ENCODE measurements around the gene EPHA1.

Gene EPHA1

DNA sequence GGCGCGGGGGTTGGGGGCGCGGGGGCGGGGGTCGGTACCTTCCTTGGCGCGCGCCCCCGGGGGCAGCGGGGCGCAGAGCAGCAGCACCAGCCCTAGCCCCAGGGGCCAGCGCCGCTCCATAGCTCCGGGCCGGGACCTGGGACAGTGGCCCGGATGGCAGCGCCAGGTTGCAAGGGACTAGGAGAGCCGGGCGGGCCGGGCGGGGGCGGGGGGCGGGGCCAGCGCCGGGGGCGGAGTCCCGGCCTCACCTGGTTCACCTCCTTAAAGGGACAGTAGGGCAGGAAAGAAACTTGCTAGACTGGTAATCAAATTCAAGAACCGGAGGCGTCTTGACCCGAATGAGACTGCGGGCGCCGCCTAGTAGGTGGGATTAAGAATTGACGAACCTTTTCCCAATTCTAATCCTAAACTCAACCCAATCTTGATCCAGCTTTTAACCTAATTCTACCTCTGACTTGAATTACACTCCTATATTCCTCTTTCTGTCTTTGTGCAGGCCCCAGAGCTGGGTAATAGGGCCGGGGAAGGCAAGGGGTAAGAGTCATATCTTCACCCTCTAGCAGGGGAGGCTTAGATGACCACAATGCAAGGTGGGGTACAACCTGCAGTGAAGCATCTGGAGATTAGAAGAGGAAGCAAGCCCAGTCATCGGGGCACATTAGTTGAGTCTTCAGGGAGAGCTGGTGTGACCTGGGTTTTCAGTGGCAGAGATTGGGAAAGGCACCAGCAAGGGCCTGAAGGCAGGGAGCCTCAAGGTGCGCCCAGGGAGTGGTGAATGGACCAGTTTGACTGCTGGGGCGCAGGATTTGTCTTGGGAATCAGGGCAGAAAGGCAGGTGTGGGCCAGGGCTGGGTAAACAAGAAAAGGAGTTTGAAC lies at the start of gene EPHA1:
Gene EPHA1 (minus strand): TSS at position 171 of the 876 bp plus-strand sequence. CDS start 51 bp downstream, at position 120.
- DNase-seq, result peak; percentile 42

- DNase-seq, result no peak
Observed at GRCh38 chr7:143458263-143458662, 49.6 kb upstream of the EPHA1 start.

GRCh38 chr7:143456992-143457793 lies 48.5 kb upstream of the EPHA1 start:
- DNase-seq, result no peak

GRCh38 chr7:143455942-143456341 lies 47.3 kb upstream of the EPHA1 start:
- no peak for DNase-seq

GRCh38 chr7:143455491-143455890 lies 46.8 kb upstream of the EPHA1 start:
- no peak for DNase-seq

DNA sequence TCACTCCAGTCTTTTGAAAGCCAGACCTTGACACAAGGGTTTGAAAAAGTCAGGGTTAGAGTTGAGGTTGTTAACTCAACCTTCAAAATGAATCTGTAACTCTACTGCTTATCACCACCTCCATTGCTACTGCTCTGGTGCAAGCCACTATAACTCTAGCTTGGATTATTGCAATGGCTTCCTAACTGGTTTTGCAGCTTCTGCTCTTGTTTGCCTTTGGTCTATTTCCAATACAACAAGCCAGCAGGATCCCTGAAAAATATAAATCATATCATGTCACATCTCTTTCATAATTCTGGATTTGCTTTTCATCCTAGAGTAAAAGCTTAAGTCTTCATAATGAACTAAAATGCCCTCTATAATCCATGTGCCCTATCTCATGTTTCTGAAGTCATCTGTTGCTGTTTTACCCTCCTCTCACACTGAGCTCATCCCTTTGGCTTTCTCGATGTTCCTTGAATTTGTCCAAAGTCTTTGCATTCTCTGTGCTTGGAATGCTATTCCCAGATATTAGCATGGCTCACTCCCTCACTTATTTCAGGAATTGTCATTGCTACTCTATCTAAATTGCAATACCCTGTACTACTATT lies 45.5 kb upstream of the EPHA1 start:
- no peak for DNase-seq

GRCh38 chr7:143452495-143452894 lies 43.8 kb upstream of the EPHA1 start:
- no peak for DNase-seq

GRCh38 chr7:143451746-143452145 lies 43.1 kb upstream of the EPHA1 start:
- no peak for DNase-seq

GRCh38 chr7:143451122-143451521 lies 42.5 kb upstream of the EPHA1 start:
- no peak for DNase-seq

GRCh38 chr7:143449793-143450192 lies 41.1 kb upstream of the EPHA1 start:
- DNase-seq, result no peak

GRCh38 chr7:143448429-143448828 lies 39.8 kb upstream of the EPHA1 start:
- no peak for DNase-seq

GRCh38 chr7:143447466-143447865 lies 38.8 kb upstream of the EPHA1 start:
- DNase-seq, result no peak

DNA sequence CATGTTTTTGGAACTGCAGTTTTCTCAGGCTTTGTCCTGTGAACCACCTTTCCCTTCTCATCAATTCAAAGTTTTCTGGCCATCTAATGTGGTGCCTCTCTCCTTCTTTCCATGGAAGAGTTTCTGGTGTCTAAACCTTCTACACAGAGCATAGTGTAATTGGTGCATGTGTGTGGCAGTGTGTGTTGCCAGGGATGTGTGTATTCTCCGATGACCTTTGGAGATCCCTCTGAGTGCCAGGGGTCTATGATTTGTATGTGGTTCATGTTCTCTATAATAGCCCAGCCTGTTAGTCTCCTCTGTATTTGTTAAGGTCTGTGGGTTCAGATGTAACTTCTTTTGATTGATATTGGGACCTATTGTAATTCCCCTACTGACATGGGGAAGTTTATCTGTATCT lies 36.1 kb upstream of the EPHA1 start:
- DNase-seq, result no peak

- DNase-seq, result no peak
Observed at GRCh38 chr7:143444063-143444782, 35.6 kb upstream of the EPHA1 start.

- DNase-seq, result no peak
Observed at GRCh38 chr7:143443153-143443552, 34.5 kb upstream of the EPHA1 start, which contains the start of gene TAS2R60. TAS2R60 (plus strand) TSS chr7:143443453; CDS start chr7:143443453, 0 bp downstream.

DNA sequence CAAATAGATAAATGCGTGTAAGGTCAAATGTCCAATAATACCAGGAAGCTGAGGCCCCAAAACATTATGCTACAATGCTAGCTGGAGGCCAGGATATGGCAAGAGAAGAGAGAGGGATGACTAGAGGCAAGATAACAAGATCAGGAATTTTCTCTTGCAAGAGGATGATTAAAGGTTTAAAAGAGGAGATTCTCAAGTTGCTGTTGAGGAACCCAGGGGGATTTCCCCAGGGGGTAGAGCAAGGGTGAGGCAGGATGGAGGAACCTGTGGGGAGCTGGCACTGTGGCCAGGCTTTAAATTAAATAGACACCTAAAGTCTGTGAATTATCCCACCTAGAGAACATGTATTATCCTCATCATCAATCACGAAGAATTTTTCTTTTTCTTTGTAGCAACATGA lies 31.2 kb upstream of the EPHA1 start:
- DNase-seq, result no peak

DNA sequence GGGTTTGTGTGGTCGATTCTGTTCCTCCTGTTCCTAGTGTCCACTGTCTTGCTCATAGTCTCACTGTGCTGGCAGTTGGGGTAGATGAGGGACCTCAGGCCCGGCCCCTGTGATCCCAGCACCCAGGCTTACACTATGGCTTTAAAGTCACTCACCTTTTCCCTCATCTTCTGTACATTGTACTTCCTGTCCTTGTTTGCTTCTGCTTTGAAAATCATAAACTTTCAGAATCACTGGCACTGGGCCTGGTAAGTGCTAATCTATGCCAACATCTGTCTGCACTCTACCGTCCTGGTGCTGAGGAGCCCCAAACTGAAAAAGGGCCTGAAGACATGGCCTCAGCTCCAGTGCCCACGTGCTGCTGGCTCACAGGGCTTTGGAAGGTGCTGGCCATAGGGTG lies 28.9 kb upstream of the EPHA1 start:
- no peak for DNase-seq

DNA sequence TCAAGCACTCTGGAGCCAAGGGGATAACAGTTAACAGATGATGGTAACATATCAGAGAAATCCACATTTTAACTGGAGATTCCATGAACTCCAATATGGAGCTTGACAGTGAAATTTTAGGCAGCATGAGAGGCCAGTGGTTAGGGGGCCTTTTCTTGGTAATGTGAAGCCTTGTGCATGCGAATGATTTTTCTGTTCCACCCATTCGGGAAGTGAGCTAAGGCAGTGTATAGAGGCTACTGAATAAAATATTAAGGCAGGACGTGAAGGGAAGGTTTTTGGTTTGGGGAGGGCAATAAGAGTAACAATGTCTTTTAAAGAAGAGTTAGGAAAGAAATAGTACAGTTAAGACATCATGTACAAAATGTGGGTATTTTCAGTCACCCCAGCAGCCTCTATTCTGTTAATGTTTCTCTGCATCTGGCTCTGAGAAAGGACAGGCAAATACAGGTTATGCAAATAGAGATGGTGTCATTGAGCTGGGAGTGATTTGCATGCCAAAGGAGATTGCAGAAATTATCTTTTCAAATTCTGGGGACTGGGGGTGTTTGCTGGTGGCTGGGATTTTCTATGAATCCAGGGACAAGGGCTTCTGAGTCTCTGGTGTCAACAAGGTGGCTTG lies 27.8 kb upstream of the EPHA1 start:
- DNase-seq, result no peak

- DNase-seq, result no peak
Observed at GRCh38 chr7:143435266-143435665, 26.6 kb upstream of the EPHA1 start.

- no peak for DNase-seq
Observed at GRCh38 chr7:143434660-143435059, 26.0 kb upstream of the EPHA1 start.

DNA sequence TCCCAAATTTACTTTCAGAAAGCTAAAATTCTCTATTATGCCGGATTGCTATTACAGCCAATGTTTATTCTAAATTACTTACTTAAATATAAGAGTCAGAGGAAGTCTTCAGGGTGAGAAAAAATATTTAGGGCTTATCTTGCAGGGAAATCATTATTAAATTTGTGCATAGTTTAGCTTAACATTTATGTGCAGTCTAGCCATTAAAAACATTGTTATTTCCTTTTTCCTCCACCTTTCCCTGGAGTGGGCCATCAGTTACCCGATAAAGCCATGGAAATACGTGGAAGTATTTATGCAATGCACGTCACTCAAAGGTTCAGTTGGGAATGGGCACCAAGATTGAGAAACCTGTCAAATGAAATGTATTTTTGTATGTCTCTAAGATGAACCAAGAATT lies 25.1 kb upstream of the EPHA1 start:
- no peak for DNase-seq

DNA sequence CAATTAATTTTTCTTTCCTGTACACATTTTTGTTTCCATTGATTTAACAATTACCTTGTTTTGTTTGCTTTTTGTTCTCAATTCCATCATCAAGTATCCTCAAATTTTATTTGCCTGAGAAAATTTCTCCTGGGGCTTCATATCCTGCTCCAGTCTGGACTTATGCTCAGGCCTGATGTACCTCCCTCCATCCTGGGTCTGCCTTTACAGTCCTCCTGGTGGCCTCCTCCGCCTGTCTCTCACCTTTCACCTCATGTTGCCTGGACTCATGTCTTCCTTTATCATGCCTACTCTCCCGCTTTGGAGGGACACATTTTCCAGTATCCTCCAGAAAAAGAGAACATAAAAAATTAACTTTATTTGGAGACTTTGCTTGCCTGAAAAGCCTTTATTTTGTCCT lies 22.5 kb upstream of the EPHA1 start:
- DNase-seq, result no peak

Measured in activated naive CD4-positive, alpha-beta T cell treated with Interleukin-2 at 50 U/mL for 16 hours (primary cell).